HG03066 (cell line): ENCODE measurements around the gene PTPRT.

Source experiments
- ATAC-seq: cut with Tn5 transposase; IDR thresholded peaks from one replicate; pipeline ENCODE4 v1.9.1; 2021; ENCODE audit warnings: low read depth; ENCODE audit not compliant: unreplicated experiment

Gene PTPRT

DNA sequence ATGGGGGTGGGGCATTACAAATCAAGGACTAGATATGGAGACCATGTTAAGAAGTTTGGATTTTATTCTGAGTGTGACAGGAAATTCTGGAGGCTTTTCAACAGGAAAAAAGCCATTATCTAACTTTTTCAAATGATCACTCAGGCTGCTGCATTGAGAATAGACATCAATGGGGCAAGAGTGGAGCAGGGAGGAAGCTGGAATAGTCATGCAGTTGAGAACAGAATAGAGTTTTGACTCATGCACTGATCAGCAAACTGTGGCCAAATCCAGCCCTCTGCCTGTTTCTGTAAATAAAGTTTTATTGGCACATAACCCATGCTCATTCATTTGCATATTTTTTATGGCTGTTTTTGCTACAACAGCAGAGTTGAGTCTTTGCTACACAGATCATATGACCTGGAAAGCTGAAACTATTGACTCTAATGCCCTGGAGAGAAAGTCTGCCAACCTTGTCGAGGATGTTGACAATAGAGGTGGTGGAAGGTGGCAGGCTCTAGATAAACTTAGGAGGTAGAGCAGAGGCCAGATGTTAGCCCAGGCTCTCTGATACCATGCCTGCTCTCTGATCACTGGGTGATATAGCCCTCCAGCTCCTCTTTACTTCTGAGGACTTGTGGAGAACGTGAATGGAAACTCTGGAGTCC is 441.8 kb downstream of the PTPRT start:
- ATAC-seq: no peak

DNA sequence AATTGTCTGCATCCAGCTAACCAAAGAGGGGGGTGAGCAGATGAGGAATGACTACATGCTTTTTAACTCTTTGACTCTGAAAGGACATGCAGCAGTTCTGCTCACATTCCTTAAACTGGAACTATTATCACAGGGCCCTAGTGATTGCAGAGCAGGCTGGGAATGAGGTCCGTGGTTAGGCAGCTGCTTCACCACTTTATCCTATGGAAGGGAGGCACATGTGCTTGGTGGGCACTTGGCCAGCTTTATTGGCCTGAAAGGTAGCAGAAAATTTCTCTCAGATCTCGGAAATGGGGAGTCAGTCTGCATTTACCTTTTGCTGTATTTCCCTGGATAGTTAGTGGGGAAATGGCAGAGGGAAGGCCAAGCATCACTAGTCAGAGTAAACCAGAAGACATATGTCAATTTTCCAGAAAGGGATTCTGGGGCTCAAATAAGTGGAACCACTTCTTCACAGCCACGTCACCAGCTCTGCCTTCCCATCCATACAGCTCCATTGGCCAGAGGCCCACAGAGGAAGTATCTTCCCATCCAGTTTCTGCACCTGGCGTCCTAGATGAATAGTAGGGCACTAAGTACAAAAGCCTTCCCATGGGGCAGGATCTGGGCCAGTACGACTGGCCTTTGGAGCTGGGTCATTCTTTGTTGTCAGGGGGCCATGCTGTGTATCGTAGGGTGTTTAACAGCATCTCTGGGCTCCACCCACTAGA is 444.8 kb downstream of the PTPRT start:
- no peak for ATAC-seq

DNA sequence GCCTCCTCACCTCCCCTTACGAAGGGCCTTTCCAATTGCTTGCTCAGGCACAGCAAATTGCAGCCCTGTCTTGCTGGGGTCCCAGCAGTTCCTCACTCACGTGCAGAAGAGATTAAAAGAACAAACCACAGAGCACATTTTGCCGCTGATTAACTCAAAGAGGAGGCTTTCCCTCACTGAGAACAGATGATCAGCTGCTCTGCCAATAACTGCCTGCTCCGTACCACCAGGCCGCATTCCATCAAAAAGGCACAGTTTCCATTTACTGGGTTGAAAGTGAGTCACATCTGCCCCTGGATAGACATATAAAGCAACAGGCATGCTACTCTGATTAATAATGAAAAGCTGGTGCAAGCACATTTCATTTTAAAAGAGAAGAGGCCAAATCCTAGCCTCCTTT is 446.8 kb downstream of the PTPRT start:
- no peak for ATAC-seq

DNA sequence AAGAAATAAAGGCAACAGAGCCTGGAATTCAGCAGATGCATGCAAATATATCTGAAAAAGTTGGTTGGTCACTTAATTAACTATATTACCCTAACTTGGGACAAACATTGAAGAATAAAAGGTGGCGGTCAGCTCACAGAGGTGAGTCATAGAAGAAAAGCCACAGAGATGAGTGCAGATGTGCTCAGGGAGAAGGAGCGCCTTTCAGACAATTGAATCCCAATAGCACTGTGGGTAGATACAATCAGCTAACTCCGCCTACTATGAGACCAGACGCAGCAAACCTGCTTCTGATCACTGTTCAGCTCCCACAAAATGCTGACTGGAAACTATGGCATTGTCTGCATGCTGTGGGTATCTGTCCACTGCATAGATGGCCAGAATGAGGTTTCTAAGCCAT is 447.8 kb downstream of the PTPRT start:
- ATAC-seq: no peak

DNA sequence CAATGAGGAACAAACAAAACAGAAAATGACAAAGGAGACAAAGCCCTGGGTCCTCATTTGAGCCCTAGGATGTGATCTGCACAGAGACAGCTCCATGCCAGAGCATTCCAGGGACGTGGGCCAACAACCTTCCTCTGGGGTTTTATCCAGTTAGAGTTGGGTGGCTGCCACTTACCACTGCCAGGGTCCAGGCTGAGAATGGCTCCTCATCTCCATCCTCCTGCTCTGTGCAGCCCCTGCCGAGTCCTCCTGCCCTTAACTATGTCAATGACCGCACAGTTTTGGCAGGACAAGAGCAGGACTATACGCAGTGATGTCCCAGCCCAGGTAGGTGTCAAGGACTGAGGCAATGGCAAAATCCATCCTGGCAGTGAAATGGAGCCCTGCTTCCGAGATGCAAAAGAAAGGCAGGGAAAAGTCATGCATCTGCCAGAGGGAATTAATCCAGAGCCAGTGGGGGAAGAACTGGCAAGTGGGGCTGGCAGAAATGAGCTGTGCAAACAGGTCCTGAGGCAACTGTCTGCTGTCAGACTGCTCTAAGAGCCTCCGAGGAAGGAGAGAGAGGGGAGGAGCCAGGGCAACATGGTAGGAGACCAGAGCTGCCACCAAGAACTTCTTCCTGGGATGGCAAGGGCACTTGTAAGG is 449.4 kb downstream of the PTPRT start:
- no peak for ATAC-seq

DNA sequence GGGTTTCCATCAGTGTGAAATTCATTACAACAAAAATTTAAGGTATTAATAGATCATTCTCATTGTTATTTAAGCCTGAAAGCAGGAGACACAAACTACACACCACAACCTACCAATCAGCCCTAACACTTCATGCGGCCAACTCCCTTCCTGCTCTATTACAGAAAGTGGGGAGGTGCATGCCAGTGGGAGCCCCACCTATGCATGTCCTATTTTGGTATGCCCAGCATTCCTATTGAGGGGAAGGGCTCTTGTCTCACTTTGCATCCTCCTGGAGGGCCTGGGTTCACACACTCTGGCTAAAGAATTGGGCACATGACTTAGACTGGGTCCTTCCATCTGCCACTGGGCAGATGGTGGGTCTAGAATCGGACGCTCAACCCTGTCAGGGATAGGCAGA is 450.0 kb downstream of the PTPRT start:
- no peak for ATAC-seq

DNA sequence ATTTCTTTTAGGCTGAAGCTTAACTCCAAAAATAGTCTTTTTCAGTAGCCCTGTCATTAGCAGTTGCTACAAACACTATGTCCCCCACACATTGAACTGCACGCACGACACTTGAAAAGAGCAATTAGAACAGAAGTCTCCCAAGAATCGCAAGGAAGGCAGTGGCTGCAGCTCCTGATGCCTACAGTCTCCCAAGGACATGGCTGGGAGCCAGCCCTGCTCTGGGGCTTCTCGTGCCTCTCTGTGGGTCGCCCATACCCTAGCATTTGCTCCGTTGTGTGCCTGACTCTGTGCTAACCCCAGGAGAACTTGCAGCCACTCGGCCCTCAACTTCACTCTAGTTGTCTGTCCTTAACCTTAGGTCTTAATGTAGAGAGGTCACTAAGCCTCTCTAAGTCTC is 454.2 kb downstream of the PTPRT start:
- no peak for ATAC-seq

DNA sequence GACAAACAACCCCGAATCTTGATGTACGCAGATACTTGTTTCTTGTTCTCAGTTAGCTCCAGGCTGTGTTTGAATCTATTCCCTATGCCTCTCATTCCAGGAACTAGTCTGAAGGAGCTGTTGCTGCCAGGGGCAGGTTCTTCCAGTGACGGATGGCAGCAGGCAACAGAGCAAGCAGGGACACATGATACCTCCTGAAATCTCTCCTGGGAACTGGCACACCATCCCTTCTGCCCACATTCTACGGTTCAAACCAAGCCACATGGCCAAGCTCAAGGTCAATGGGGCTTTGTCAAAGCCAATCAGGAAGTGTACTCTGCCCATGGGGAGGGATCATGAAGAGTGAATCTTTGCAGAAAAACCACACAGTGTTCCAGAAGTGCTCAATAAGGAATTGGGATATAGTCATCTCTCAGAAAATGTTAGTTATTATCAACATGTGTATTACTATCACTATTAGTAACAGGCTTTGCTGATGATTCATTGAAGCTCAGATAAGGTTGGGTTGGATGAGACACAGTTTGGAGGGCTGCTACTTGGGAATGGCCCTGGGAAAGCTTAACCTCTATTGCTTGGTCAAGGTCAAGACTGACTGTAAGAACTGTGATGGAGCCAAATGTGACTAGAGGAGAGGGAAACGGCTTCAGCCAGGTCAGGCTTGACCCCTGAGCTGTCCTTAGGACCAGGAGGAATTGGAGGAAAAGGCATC is 454.9 kb downstream of the PTPRT start:
- ATAC-seq: no peak

DNA sequence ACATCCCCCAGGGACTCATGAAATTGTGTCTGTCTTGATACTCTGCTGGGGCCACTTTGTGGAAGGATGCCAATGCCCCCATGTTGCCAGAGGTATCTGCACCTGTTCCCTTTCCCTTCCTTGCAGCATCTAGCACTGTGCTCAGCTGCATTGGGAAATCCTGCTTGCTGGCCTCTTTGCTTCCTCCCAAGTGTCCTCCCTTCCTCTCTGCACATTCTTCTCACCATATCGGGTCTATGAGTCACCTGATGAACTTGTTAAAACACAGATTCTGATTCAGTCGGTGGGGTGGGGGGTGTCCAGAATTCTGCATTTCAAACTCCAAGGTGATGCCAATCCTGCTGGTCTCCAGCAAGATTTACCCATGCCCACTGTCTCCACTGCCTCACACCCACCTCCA is 467.8 kb downstream of the PTPRT start:
- no peak for ATAC-seq

DNA sequence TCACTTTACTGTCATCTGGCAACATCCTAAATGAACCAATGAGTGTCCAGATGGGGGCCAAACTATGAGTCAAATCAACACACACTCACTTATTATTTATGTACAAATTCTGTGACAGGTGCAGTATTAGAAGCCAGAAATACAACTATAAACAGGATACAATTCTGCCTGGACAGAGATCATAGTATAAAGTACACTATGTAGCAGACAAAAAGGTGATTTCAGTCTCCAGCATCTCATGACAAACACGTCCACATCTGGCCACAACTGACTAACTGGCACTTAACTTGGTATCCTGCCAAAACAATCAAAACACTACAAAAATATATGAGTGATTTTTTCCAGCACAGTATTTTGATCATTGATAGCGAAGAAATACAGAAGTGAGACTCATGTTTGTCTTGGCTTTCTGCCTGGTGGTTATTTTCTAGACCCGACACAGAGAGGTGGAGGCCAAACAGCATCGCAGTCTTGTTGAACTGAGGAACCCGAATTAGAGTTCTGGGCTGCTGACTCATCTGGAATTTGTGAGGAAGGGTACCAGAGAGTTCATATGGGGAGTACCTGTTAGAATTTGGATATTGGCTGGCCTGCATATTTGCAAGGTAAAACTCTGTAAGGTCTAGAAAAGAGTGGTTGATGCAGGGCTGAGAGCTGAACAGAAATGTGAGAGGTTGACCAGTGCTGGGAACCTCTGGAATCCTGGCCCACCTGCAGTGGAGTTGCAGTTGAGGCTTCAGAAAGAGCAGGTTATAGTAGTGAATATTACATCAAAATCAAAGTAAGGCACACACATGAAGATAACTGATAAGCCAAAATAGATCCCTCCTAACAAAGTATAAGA is 475.2 kb downstream of the PTPRT start:
- ATAC-seq: no peak

DNA sequence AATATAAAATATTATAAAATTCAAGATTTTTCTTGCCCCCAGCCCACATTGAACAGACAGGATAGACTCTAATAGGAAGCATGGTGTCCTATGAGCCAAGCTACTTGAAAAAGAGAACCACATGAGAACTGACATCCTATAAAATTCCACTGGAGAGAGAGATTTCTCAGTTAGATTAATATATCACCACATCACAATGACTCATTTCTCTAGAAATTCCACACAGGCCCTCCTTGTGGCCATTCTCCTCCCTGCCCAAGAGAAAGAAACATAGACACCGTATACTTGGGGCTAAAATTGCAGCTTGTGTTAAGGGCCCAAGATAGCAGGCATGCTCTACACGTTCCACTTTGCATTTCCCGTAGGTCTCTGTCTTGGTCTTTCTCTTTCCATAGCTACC is 481.4 kb downstream of the PTPRT start:
- no peak for ATAC-seq

DNA sequence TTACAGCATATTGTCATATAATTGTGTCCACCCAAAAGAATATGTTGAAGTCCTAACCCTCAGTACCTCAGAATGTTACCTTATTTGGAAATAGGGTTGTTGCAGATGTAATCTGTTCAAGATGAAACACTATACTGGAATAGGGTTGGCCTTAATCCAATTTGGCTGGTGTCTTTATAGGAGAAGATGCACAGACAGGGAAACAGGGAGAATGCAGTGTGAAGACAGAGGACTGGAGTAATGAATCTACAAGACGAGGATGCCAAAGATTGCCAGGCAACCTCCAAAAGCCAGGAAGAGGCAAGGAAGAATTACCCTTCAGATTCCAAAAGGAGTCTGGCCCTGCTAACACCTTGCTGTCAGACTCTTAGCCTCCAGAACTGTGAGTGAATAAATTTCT is 482.9 kb downstream of the PTPRT start:
- no peak for ATAC-seq

DNA sequence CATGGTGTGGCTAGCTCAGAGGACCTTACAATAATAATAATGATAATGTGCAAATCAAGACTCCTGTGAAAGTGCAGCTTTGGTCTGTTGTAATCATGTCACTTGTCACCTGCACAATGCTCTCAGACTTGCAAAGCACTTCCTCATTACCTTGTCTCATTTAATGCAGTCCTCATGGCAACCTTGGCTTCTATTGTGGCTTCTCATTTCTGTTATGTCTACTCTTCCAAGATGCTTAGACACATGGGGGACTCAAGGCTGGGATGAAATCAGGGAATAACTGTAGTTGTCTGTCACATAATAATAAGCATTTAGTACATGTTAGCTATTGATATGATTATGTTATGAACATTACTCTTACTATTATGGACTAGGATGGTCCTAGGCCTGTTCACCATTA is 484.2 kb downstream of the PTPRT start:
- no peak for ATAC-seq

DNA sequence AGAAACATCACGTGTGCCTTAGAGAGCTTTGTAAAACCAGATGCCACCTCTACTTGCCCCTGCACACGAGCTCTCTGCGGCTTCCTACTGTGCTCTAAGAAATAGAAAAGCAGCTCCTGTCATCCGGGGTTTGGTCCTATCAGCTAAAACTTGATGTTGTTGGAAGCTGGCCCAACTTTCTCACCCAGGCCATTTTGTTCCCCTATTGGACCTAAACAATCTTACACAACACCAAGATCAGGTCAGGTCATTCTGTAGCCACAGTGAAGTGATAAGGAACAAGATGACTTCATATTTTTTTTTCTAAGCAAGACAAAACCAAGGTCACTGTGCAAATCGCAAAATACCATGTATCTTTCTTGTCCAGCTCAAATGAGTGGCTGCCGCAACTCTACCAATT is 486.0 kb downstream of the PTPRT start:
- ATAC-seq: no peak

DNA sequence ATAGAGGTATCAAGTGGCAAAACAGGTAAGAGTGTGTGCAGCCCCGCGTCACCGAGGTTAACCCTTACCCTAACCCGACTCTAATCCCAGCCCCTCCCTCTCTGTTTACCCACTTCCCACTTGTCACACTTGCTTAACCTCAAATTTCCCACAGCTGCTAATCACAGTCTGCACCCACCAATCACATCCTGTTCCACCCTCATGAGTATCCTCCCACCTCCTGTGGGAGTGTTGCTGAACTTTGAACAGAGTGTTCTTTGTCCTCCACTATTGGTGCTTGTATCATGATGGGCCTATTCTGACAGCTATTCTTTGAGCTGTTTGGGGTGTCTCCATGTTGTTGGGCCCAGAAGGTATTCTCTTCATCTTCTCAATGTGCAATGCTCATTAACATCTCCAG is 487.8 kb downstream of the PTPRT start:
- no peak for ATAC-seq

DNA sequence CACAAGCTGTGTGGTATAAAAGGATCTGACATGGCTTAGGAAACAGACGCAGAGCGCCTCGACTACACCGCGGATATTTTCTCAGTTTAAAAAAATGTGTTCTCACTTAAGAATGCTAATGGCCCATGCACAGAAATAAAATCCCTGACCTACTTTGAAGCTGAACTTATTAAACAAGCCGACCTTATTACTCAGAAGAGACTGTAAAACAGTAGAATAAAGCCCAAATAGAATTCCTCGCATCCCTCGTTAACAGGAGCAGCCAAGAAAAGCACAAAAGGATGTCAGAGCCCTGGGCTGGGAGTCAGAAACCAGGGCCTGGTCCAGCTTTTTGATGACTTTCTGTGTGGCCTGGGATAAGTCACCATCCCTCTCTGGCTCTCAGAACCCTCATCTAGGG is 489.3 kb downstream of the PTPRT start:
- no peak for ATAC-seq

DNA sequence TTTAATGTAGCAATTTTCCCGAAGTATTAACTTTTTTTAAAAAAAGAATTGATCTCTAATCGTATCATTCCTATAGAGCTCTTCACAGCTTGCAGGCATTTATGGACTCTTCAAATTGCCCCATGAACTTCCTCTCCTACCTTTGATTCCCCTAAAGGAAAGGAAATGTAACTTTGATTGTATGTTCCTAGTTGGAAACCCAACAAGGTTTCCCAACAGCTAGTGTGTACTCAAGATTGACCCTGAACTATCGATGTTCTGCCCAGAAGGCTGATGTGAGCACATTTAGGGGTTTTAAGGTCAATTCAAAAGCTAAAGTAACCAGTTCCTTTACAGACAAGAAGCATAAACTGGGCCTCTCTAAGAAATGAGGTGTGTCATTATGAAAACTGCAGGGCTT is 491.7 kb downstream of the PTPRT start:
- ATAC-seq: no peak

DNA sequence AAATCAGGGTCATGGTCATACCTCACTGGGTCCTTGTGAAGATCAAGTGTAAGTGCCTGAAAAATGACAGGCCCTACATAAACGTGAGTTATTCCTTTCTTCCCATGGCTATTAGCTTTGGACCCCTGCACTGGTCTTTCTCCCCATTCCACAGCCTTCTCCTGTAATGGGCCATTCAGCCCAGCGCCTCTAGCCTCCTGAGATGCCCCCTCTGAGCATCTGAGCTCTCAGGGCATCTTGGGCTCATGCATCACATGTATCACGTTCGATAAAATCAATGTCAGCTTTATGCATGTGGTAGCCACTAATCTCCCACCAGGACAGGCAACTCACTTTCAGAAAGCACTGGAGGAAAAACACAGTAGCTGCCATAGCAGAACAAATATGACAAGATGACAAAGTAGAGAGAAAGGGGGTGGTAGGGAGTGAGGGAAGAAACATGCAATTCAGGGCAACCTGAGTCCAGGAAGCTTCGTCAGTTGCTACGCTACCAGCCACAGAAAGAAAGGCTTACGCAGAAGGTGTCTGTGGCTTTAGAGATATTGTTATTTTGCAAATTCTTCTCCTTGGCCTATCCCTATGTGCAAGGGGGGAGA is 498.8 kb downstream of the PTPRT start:
- ATAC-seq: no peak

DNA sequence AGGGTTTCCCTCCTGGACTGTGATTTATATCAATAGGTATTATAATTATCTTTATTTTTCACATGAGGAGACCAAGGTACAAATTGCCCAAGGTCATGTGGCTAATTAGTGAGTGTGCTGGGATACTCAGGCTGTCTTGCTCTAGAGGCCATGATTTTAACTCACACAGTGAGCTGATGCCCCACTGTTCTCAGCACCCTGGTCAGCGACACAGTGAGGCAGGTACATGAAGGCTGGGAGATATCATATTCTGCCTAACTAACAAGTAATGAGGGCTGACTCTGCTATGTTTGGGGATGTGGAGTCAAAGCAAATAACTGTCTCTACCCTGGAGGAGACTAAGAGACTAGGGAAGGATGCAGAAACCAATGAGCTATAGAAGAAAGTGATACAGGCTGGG is 501.1 kb downstream of the PTPRT start:
- ATAC-seq: no peak

DNA sequence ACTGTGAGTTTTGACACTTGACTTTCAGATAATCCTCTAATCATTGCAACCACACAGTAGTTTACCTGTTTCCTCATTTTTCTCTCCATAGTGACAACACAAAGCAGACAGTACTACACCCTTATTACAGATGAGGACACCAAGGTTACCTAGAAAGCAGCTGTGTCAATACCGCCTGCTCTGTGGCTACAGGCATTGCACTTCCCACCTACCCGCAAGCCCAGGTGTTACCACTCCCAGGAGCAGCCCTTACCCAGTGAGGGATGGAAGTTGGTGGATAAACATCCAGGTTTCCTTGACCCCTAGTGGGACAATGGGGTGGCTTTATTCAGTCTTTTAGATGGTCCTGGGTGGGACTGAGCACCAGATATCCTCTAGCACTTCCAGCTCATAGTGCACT is 503.6 kb downstream of the PTPRT start:
- ATAC-seq: no peak
